Spleen (tissue), 7 donors: ENCODE results near the gene PLCB1.

Source experiments
- POLR2A ChIP-seq, 3 donors: fragments of 450-650 bp; IDR thresholded peaks; one replicate each; pipeline ENCODE4 v1.5.1; 2017; ENCODE audit warnings: antibody characterized with exemption in 3 of 3, mild to moderate bottlenecking in 1 of 3
- TF ChIP-seq, protein P1 (sequence below), 11 experiments: fragments of 200-600 bp in 7 of 11; fragments of 450-650 bp in 4 of 11; sonication (generic) in 4 of 11; IDR thresholded peaks in 8 of 11; conservative IDR thresholded peaks in 3 of 11; 1 replicate in 7 of 11; 2 replicates in 4 of 11; pipeline versions ENCODE4 v1.4.0 to v1.8.0; 2016 to 2021; ENCODE audit warnings: antibody characterized with exemption in 11 of 11, inconsistent platforms in 4 of 11, mild to moderate bottlenecking in 1 of 11
- donor health status: DM: no; HTN: no; CAD: no; lungs with moderate emphysema.
- donor health status: DM: no; HTN: no; CAD: no.
- donor health status: DM: no; HTN: no; CAD: no.

DNA sequence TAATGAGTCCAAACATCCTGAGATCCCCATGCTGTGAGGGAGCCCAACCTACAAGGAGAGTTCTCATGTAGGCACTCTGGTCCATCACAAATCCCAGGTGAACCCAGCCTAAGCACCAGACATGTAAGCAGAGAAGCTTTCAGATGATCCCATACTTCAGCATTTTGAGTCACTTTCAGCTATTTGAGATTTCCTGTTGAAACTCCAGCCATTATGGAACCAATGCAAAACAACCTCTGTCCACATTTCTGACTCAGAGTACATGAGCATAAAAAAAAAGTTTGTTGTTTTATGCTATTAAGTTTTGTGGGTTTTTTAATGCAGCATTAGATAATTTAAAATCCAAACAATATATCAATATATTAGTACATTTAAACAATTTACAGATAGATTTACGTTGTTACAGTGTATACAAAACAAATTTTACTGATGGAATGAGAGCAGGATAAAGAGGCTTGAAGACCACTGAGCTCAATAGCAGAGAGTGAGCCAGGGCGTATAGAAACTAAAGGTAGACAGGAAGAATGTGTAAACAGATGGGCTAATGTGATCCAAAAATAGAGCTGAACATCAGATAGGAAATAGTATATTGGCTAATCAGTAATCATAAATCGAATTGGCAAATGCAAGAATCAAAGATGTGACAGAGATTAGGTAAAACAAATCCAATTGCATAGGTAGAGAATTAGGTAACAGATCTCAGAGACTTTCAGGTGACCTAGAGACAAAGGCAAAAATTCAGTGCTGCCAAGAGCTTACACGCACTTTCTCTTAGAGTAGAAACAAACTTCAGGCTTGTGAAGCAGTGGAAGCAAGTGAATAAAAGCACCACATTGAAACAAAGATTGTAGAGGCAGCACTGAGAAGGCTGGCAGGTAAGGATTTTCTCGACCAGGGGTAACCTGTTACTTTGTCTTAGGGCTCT is 36.2 kb upstream of the PLCB1 start:
- TF ChIP-seq, protein P1, sequence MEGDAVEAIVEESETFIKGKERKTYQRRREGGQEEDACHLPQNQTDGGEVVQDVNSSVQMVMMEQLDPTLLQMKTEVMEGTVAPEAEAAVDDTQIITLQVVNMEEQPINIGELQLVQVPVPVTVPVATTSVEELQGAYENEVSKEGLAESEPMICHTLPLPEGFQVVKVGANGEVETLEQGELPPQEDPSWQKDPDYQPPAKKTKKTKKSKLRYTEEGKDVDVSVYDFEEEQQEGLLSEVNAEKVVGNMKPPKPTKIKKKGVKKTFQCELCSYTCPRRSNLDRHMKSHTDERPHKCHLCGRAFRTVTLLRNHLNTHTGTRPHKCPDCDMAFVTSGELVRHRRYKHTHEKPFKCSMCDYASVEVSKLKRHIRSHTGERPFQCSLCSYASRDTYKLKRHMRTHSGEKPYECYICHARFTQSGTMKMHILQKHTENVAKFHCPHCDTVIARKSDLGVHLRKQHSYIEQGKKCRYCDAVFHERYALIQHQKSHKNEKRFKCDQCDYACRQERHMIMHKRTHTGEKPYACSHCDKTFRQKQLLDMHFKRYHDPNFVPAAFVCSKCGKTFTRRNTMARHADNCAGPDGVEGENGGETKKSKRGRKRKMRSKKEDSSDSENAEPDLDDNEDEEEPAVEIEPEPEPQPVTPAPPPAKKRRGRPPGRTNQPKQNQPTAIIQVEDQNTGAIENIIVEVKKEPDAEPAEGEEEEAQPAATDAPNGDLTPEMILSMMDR (IDR thresholded peaks at IDR 0.05 in 8 of 11, conservative IDR thresholded peaks at IDR 0.05 in 3 of 11) = no peak
- no peak for TF ChIP-seq POLR2A (IDR thresholded peaks at IDR 0.05)
